Ecto neural progenitor cell (in vitro differentiated cells): ENCODE results near the gene OR6X1.

Source experiments
- DNase-seq: peaks from one replicate; pipeline ENCODE4 v3.0.0-alpha.2; 2018; ENCODE audit warnings: low spot score

OR6X1 gene

GRCh38 chr11:123754101-123754568 lies at the start of gene OR6X1:
OR6X1 (minus strand) TSS chr11:123754518; CDS start chr11:123754518, 0 bp downstream.
- DNase-seq = no peak

- DNase-seq = no peak
Measured at GRCh38 chr11:123801765-123802164, 47.4 kb upstream of the OR6X1 start.

DNA sequence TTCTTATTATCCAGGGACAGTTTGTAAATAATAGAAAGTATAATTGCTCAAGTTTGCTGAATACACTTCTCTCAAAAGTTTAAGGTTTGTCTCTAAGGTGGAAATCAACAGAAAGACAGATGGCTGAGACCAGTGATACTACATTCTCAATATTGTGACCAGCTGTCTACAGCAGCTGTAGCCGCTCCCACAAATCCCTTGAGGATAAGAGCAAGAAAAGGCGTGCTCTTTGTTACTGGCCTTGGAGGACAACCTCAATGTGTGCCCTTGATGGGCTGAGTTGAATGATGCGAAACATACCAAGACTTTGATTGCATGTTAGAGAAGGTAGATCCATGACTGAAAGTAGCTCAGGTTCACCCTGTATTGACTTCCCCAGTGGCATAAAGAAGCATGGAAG lies 45.7 kb upstream of the OR6X1 start:
- DNase-seq = no peak

DNA sequence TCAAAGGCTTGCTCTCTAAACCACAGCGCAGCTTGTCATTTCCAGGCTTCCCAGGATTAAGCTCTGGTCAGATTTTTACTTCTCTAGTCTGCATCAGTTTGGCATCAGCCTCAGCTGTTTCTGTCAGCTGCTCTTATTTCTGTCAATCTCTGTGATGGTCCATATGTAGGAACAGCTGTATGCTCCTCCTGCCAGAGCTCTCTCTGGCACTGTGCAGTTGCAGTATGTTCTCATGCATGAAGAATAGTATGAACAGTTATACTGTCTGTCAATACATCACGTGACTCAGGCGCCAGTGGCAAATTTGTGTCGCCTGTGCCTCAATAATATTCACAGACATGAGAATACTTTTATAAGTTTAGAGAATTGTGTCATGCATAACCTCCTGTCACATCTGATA lies 45.1 kb upstream of the OR6X1 start:
- DNase-seq = no peak

- DNase-seq = no peak
Measured at GRCh38 chr11:123798513-123799252, 44.4 kb upstream of the OR6X1 start.

GRCh38 chr11:123798079-123798478 lies 43.8 kb upstream of the OR6X1 start:
- DNase-seq = no peak

DNA sequence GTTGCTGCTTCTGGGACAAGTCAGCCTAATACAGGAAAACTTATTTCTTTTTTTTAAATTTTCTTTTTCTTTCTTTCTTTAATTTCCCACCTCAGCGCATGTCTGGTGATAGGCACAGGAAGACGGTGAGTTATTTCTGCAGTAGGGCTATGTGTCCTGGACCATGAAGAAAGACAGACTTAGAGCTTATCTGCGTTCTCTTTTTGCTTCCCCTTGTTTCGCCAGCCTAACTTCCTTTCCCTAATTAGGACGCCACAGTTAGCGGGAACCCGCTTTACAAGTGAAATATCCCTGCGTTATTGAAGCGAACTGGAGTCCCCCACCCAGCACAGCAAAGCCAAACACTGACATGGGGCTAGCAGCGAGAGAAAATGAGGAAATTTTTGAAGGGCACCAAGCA lies 43.2 kb upstream of the OR6X1 start:
- no peak for DNase-seq

GRCh38 chr11:123797114-123797513 lies 42.8 kb upstream of the OR6X1 start:
- no peak for DNase-seq

DNA sequence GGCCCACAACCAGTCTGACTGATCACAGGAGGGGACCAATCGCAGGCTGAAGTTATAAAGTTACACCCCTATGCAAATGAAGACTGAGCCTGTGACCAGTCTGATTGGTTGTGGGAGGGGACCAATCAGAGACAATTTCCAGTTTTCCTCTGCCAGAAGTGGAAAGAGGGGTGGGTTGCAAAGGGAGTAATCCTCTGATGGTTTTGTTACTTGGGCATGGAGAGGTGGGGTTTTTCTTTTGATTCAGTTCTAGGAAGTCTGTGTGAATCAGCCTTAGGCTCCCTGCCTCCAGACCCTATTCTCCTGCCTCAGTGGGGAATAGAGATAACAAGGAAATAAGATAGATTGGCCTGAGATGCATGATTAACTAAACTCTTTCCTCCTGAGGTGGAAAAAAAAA lies 41.9 kb upstream of the OR6X1 start:
- no peak for DNase-seq

GRCh38 chr11:123783536-123783935 lies 29.2 kb upstream of the OR6X1 start:
- no peak for DNase-seq

DNA sequence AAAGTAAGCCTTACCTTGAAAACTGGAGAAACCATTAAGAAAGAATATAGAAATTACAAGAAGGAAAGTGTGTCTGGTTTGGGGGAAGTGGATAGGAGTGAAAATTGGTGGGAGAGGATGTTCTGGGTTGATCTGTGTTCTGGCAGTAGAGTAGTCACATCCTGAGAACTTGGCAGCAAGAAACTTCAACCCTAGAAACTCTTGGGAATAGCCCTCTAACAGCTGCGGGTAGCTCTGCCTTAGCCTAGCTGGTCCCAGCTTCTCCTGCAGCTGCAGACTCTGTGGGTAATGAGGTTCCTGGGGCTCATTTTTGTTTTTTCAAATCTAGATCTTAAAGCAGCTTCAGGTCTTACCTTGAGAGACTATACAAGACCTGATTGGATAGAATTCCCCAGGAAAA lies 24.2 kb upstream of the OR6X1 start:
- DNase-seq = no peak

DNA sequence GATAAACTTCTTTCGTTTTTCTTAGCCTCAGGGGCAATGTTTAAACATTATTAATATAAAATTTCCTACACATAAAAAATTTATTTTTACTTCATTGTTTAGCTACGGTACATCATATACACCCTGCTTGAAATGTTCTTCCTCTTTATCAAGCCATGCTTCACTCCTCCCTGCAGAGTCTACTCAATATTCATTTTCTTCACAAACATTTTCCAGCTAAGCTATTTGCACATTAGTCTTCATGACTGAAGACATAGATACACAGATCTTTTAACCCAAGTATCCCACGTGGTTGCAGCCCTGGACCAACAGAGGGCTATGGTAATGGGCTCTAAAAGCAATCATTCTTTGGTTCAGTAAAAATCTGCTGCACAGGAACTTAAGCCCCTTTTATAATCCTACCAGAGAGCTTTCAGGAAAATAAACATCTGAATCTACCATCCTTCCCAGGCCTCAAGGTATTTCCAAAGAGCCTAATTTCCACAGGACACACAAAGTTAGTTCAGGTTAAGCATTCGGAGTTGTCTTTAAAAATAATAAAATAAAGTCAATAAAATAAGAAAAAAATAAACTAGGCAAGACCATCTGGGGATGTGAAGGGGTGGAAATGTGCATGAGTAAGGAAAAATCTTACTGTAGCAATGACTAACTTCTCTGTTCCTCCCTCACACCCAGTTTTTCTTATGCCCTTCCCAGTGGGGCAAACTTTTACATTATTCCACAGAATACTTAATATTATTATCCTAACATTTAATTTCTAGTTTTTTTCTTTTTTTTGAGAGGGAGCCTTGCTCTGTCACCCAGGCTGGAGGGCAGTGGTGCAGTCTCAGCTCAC lies 21.6 kb upstream of the OR6X1 start:
- no peak for DNase-seq

GRCh38 chr11:123775289-123775688 lies 21.0 kb upstream of the OR6X1 start:
- no peak for DNase-seq

DNA sequence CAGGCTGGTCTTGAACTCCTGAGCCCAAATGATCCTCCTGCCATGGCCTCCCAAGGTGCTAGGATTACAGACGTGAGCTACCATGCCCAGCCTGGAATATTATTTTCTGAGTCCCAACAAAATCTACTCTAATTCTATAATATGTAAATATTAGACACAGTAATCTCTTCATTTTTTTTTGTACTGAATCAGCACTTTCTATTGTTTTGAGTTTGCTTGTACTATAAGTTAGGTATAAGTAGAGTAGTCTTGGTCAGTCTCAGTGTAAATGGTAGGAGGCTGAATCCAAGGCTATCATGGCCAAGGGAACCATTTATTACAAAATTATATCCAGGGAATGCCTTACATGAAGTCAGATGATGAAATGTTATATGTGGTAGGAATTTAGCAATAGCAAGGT lies 19.6 kb upstream of the OR6X1 start:
- DNase-seq = no peak

DNA sequence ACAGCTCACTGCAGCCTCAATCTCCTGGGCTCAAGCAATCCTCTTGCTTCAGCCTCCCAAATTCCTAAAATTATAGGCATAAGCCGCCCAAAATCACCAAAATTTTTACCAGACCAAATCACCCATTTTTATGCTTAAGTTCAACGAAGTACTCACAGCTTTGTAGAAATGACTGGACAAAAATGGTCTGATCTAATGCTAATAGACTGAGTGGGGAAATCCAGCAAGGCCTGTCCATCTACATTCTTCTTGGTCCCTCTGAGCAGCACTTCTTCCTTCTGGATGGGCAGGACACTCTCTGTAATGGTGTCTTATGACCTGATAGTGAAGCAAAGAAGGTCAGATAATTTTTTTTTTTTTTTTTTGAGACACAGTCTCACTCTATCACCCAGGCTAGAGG lies 18.7 kb upstream of the OR6X1 start:
- DNase-seq = no peak

GRCh38 chr11:123771664-123772063 lies 17.3 kb upstream of the OR6X1 start:
- no peak for DNase-seq

DNA sequence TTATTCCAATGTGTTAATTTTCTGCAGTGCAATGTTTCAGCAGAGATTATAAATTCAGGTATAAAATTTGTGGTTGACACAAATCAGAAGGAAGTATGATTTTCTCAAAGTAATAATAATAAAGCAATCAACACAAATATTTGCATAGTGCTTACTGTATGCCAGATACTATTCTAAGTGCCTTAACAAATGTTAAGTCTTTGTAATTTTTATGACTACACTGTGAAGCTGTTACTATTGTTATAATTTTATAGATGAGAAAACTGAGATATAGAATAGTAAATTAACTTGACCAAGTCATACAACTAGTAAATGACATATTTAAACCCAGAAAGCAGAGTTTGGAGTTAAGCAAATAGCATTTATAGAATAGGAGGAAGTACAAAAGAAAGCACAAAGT lies 16.4 kb upstream of the OR6X1 start:
- no peak for DNase-seq

DNA sequence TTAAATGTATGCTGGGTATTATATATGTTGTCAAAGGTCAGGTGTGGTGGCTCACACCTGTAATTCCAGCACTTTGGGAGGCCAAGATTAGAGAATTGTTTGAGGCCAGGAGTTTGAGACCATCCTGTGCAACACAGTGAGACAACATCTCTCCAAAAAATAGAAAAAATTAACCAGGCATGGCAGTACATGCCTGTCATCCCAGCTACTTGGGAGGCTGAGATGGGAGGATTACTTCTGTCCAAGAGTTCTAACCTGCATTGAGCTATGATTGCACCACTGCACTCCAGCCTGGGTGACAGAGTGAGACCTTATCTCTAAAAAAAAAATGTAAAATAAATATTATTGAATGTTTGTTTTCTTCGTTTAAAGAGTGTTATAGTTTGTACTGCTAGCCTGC lies 11.3 kb upstream of the OR6X1 start:
- no peak for DNase-seq

DNA sequence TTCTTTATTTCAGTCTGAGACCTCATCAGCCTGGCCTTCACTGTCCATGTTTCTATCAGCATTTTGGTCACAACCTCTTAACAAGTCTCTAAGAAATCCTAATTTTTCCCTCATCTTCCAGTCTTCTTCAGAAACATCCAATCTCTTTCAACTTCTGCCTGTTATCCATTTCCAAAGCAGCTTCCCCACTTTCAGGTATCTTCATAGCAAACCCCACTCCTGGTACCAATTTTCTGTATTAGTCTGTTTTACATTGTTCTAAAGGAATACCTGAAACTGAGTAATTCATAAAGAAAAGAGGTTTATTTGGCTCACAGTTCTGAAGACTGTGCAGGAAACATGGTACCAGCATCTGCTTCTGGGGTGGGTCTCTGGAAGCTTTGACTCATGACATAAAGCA lies 8.1 kb upstream of the OR6X1 start:
- no peak for DNase-seq

GRCh38 chr11:123760894-123761293 lies 6.6 kb upstream of the OR6X1 start:
- no peak for DNase-seq

DNA sequence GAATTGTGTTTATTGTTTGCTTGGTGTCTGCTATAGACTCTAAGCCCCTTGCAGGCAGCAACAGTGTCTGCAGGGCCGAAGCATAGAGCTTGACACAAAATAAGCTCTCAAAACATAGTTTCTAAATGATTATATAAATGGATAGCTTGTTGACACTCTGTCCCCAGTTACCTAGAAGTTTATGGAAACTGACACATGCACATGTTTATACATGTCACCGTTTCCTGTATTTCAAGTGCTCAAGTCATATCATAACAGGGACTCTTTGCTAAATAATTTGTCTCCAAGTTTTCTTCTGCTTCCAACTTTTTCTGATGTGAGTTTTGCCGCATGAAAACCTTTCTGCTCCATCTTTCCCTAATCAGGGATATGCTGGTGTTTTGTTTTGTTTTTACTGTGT lies 3.7 kb upstream of the OR6X1 start:
- no peak for DNase-seq

- DNase-seq = no peak
Measured at GRCh38 chr11:123755813-123756212, 1.5 kb upstream of the OR6X1 start.

- no peak for DNase-seq
Measured at GRCh38 chr11:123755344-123755743, 1.0 kb upstream of the OR6X1 start.
